ENCODE data around the gene PLEKHM3.
A peak's percentile ranks its signal among the peaks of the same experiment; 100 is the strongest.

Gene PLEKHM3

GRCh38 chr2:207897541-207898353 lies 127.6 kb downstream of the PLEKHM3 start:
- no peaks in the 10 kb centered on the region for H3K9me3 Mint-ChIP-seq
- peaks cover 14% of the 10 kb centered on the region for H3K36me3 Mint-ChIP-seq
- no peak overlapping the region for H3K27ac Mint-ChIP-seq
- no peak for DNase-seq (ENCODE audit: low spot score in 2 of 2)
- no peak for ATAC-seq (ENCODE audit: low read depth)
- H3K4me1 Mint-ChIP-seq, result no peaks in the 10 kb centered on the region
- H3K27me3 Mint-ChIP-seq, result no peaks in the 10 kb centered on the region
- H3K4me3 Mint-ChIP-seq, result no peak overlapping the region

- Mint-ChIP-seq H3K27me3 (no peaks in the 10 kb centered on the region), H3K9me3 (no peaks in the 10 kb centered on the region), H3K4me1 (no peaks in the 10 kb centered on the region), H3K36me3 (peaks cover 12% of the 10 kb centered on the region), H3K4me3 (no peak overlapping the region), H3K27ac (no peak overlapping the region)
- DNase-seq (ENCODE audit: low spot score in 2 of 2), result no peak
- ATAC-seq (ENCODE audit: low read depth), result no peak
Observed at GRCh38 chr2:207896525-207897285, 128.6 kb downstream of the PLEKHM3 start.

- Mint-ChIP-seq H3K27ac (no peak overlapping the region), H3K4me3 (no peak overlapping the region), H3K36me3 (peaks cover 8% of the 10 kb centered on the region), H3K27me3 (no peaks in the 10 kb centered on the region), H3K4me1 (no peaks in the 10 kb centered on the region), H3K9me3 (no peaks in the 10 kb centered on the region)
- DNase-seq (ENCODE audit: low spot score in 2 of 2) (no peak), ATAC-seq (ENCODE audit: low read depth) (no peak)
Observed at GRCh38 chr2:207895274-207895860, 130.0 kb downstream of the PLEKHM3 start.

GRCh38 chr2:207892716-207893402 lies 132.5 kb downstream of the PLEKHM3 start:
- Mint-ChIP-seq H3K27ac (no peak overlapping the region), H3K9me3 (no peaks in the 10 kb centered on the region), H3K36me3 (peaks cover 4% of the 10 kb centered on the region), H3K4me1 (no peaks in the 10 kb centered on the region), H3K4me3 (no peak overlapping the region), H3K27me3 (no peaks in the 10 kb centered on the region)
- DNase-seq (ENCODE audit: low spot score in 2 of 2) (no peak), ATAC-seq (ENCODE audit: low read depth) (no peak)

- no peak overlapping the region for H3K4me3 Mint-ChIP-seq
- H3K27me3 Mint-ChIP-seq, result no peaks in the 10 kb centered on the region
- DNase-seq (ENCODE audit: low spot score in 2 of 2) (no peak), ATAC-seq (ENCODE audit: low read depth) (no peak)
- H3K4me1 Mint-ChIP-seq, result peaks cover 2% of the 10 kb centered on the region
- H3K9me3 Mint-ChIP-seq, result no peaks in the 10 kb centered on the region
- no peak overlapping the region for H3K27ac Mint-ChIP-seq
- peaks cover 4% of the 10 kb centered on the region for H3K36me3 Mint-ChIP-seq
Observed at GRCh38 chr2:207891086-207891844, 134.1 kb downstream of the PLEKHM3 start.

GRCh38 chr2:207887500-207887899 lies 137.8 kb downstream of the PLEKHM3 start:
- Mint-ChIP-seq H3K4me1 (peaks cover 2% of the 10 kb centered on the region), H3K9me3 (no peaks in the 10 kb centered on the region), H3K27ac (peak overlapping the region; percentile 22), H3K27me3 (no peaks in the 10 kb centered on the region), H3K36me3 (peaks cover 4% of the 10 kb centered on the region), H3K4me3 (no peak overlapping the region)
- ATAC-seq (ENCODE audit: low read depth) (no peak), DNase-seq (ENCODE audit: low spot score in 2 of 2) (no peak)

- no peak for ATAC-seq (ENCODE audit: low read depth)
- Mint-ChIP-seq H3K4me1 (peaks cover 2% of the 10 kb centered on the region), H3K4me3 (no peak overlapping the region), H3K9me3 (no peaks in the 10 kb centered on the region), H3K27me3 (no peaks in the 10 kb centered on the region), H3K36me3 (peaks cover 3% of the 10 kb centered on the region), H3K27ac (no peak overlapping the region)
- DNase-seq (ENCODE audit: low spot score in 2 of 2), result no peak
Observed at GRCh38 chr2:207885010-207885409, 140.3 kb downstream of the PLEKHM3 start.

GRCh38 chr2:207884127-207884526 lies 141.2 kb downstream of the PLEKHM3 start:
- ATAC-seq (ENCODE audit: low read depth) (no peak), DNase-seq (ENCODE audit: low spot score in 2 of 2) (no peak)
- Mint-ChIP-seq H3K4me1 (peaks cover 2% of the 10 kb centered on the region), H3K4me3 (no peak overlapping the region), H3K27me3 (no peaks in the 10 kb centered on the region), H3K9me3 (no peaks in the 10 kb centered on the region), H3K36me3 (peaks cover 3% of the 10 kb centered on the region), H3K27ac (no peak overlapping the region)

GRCh38 chr2:207883002-207883780 lies 142.1 kb downstream of the PLEKHM3 start:
- DNase-seq (ENCODE audit: low spot score in 2 of 2) (no peak), ATAC-seq (ENCODE audit: low read depth) (no peak)
- peaks cover 3% of the 10 kb centered on the region for H3K36me3 Mint-ChIP-seq
- peaks cover 2% of the 10 kb centered on the region for H3K4me1 Mint-ChIP-seq
- no peaks in the 10 kb centered on the region for H3K9me3 Mint-ChIP-seq
- H3K27me3 Mint-ChIP-seq, result no peaks in the 10 kb centered on the region
- no peak overlapping the region for H3K27ac Mint-ChIP-seq
- no peak overlapping the region for H3K4me3 Mint-ChIP-seq

GRCh38 chr2:207881902-207882301 lies 143.4 kb downstream of the PLEKHM3 start:
- Mint-ChIP-seq H3K27ac (no peak overlapping the region), H3K36me3 (peaks cover 3% of the 10 kb centered on the region), H3K9me3 (no peaks in the 10 kb centered on the region), H3K27me3 (no peaks in the 10 kb centered on the region), H3K4me1 (no peaks in the 10 kb centered on the region), H3K4me3 (no peak overlapping the region)
- ATAC-seq (ENCODE audit: low read depth) (no peak), DNase-seq (ENCODE audit: low spot score in 2 of 2) (no peak)

GRCh38 chr2:207879536-207879935 lies 145.8 kb downstream of the PLEKHM3 start:
- no peak overlapping the region for H3K4me3 Mint-ChIP-seq
- DNase-seq (ENCODE audit: low spot score in 2 of 2), result no peak
- H3K4me1 Mint-ChIP-seq, result no peaks in the 10 kb centered on the region

GRCh38 chr2:207876842-207877535 lies 148.3 kb downstream of the PLEKHM3 start:
- no peak overlapping the region for H3K27ac Mint-ChIP-seq
- ATAC-seq (ENCODE audit: low read depth) (no peak), DNase-seq (ENCODE audit: low spot score in 2 of 2) (no peak)
- no peaks in the 10 kb centered on the region for H3K9me3 Mint-ChIP-seq
- H3K4me1 Mint-ChIP-seq, result peaks cover 2% of the 10 kb centered on the region
- peaks cover 7% of the 10 kb centered on the region for H3K36me3 Mint-ChIP-seq
- H3K4me3 Mint-ChIP-seq, result no peak overlapping the region
- no peaks in the 10 kb centered on the region for H3K27me3 Mint-ChIP-seq

More at GRCh38 chr2:207879536-207879935, 145.8 kb downstream of the PLEKHM3 start:
- H3K27ac Mint-ChIP-seq, result no peak overlapping the region
- no peaks in the 10 kb centered on the region for H3K27me3 Mint-ChIP-seq
- H3K36me3 Mint-ChIP-seq, result peaks cover 6% of the 10 kb centered on the region
- no peak for ATAC-seq (ENCODE audit: low read depth)
- H3K9me3 Mint-ChIP-seq, result no peaks in the 10 kb centered on the region

All from memory B cell (primary cell).